Stomach (tissue), 9 donors: ENCODE measurements around the gene HNRNPM. TPM values are rescaled to one million over a fixed set of nuclear protein-coding genes. Genes with fewer than 3 reads are reported as not detected.
"Not testable (repeated sequence)": the region's sequence is repeated elsewhere in the genome, so short reads cannot be mapped to it uniquely, and the experiment has no call there.

Experiments
- DNase-seq, 2 donors: peaks; one replicate each; pipeline versions ENCODE4 v3.0.0 to v3.0.0-alpha.2; 2013 to 2019
- H3K27ac ChIP-seq, 5 donors: fragments of 200-600 bp in 4 of 5; sonication (generic) in 4 of 5; one replicate each; pipeline ENCODE4 v1.5.1; 2013 to 2019; ENCODE audit warnings: mild to moderate bottlenecking in 1 of 5, moderate library complexity in 1 of 5
- H3K27me3 ChIP-seq, 3 donors: fragments of 200-600 bp; sonication (generic); one replicate each; pipeline ENCODE4 v1.5.1; 2017 to 2019; ENCODE audit warnings: mixed run types in 1 of 3
- H3K36me3 ChIP-seq, 4 donors: fragments of 200-600 bp; sonication (generic); 1 replicate in 3 of 4; 2 replicates in 1 of 4; pipeline ENCODE4 v1.5.1; 2016 to 2019
- H3K4me1 ChIP-seq, 4 donors: fragments of 200-600 bp; sonication (generic); one replicate each; pipeline ENCODE4 v1.5.1; 2016 to 2019
- H3K4me3 ChIP-seq, 4 donors: fragments of 200-600 bp; sonication (generic) in 3 of 4; one replicate each; pipeline ENCODE4 v1.5.1; 2016 to 2019; ENCODE audit warnings: mild to moderate bottlenecking in 1 of 4
- H3K9me3 ChIP-seq, 4 donors: fragments of 200-600 bp; sonication (generic); one replicate each; pipeline ENCODE4 v1.5.1; 2016 to 2019
- CTCF ChIP-seq, 7 experiments: fragments of 450-650 bp in 4 of 7; fragments of 200-600 bp in 3 of 7; sonication (generic) in 3 of 7; IDR thresholded peaks; one replicate each; pipeline ENCODE4 v1.5.1; 2016 to 2019; ENCODE audit warnings: antibody characterized with exemption in 7 of 7, control low read depth in 2 of 7, mild to moderate bottlenecking in 1 of 7
- EP300 ChIP-seq: sonication (generic); formaldehyde crosslinking; IDR thresholded peaks from one replicate; pipeline ENCODE4 v1.6.1; 2017; ENCODE audit warnings: antibody characterized with exemption
- POLR2A ChIP-seq, 4 donors: fragments of 450-650 bp; IDR thresholded peaks; one replicate each; pipeline ENCODE4 v1.6.1; 2016; ENCODE audit warnings: antibody characterized with exemption in 4 of 4, control low read depth in 2 of 4, mild to moderate bottlenecking in 1 of 4, moderate library complexity in 1 of 4
- POLR2AphosphoS5 ChIP-seq, 3 donors: sonication (generic); formaldehyde crosslinking; IDR thresholded peaks; one replicate each; pipeline ENCODE4 v1.6.1; 2016; ENCODE audit warnings: antibody characterized with exemption in 3 of 3
- WGBS, 5 donors: extraction: QIAGEN DNeasy Blood & Tissue Kit in 3 of 5; methylation state at CpG; one replicate each; pipeline versions ENCODE4 v1.1.5 to v1.1.7; 2013 to 2018; 5-methylcytosine and 5-hydroxymethylcytosine counted together
- intact Hi-C: fragments of 100-400 bp; cut with DNase I; formaldehyde crosslinking; loops from one replicate; pipeline ENCODE4 v1.15.1; 2023; ENCODE audit warnings: low total_unique reads
- polyA plus RNA-seq, 3 donors: library from polyadenylated mRNA; stranded (reverse); fragments of 200-250 nt; gene quantifications; one replicate each; pipeline ENCODE4 v1.2.3, GENCODE V29; 2013
- total RNA-seq, 5 donors: library from RNA; depleted of rRNA; stranded (reverse); fragments of >200 nt; gene quantifications; one replicate each; pipeline versions ENCODE4 v1.1.0 to v1.2.3, GENCODE V29; 2014 to 2016
- donor health status: healthy with polysubstance abuse.
- donor health status: Bipolar disorder and iron deficiency.
- donor health status: healthy.

Gene HNRNPM
- total and polyA plus RNA-seq, 8 donors = 54.3 to 664 (median 98.3) TPM

- Histone ChIP-seq H3K4me3 (no peak overlapping the region), H3K27ac (no peak overlapping the region), H3K4me1 (peaks cover 3 to 14% (median 9%) of the 10 kb centered on the region in 4 donors), H3K36me3 (peaks cover 5 to 69% (median 46%) of the 10 kb centered on the region in 4 donors), H3K9me3 (no peaks in the 10 kb centered on the region), H3K27me3 (no peaks in the 10 kb centered on the region)
- DNase-seq = no peak
- 92 to 97% (median 95%) methylated on average over 6 of the region's 6 CpGs for WGBS, 5 donors
- no peak for TF ChIP-seq CTCF (IDR thresholded peaks at IDR 0.05)
- no peak for TF ChIP-seq EP300
- no peak for TF ChIP-seq POLR2A (IDR thresholded peaks at IDR 0.05)
- TF ChIP-seq POLR2AphosphoS5 (IDR thresholded peaks at IDR 0.05) = no peak
- intact Hi-C loops = no loop called here
Measured at GRCh38 chr19:8429044-8429443, 15.7 kb upstream of the HNRNPM start.

- TF ChIP-seq EP300 (no peak), POLR2A (IDR thresholded peaks at IDR 0.05) (no peak)
- intact Hi-C loops = no loop called here
- H3K9me3 ChIP-seq = no peaks in the 10 kb centered on the region
- H3K4me1 ChIP-seq = peaks cover 0 to 13% (median 7%) of the 10 kb centered on the region in 4 donors
- 90 to 99% (median 95%) methylated on average over 6 of the region's 6 CpGs for WGBS, 5 donors
- H3K4me3 ChIP-seq = no peak overlapping the region
- H3K27me3 ChIP-seq = no peaks in the 10 kb centered on the region
- no peak overlapping the region for H3K27ac ChIP-seq
- DNase-seq = no peak
- peaks cover 5 to 62% (median 46%) of the 10 kb centered on the region in 4 donors for H3K36me3 ChIP-seq
Measured at GRCh38 chr19:8429826-8430225, 14.9 kb upstream of the HNRNPM start.

- Histone ChIP-seq H3K36me3 (peaks cover 5 to 62% (median 48%) of the 10 kb centered on the region in 4 donors), H3K9me3 (no peaks in the 10 kb centered on the region), H3K27me3 (no peaks in the 10 kb centered on the region), H3K4me3 (no peak overlapping the region), H3K27ac (no peak overlapping the region), H3K4me1 (peaks cover 0 to 13% (median 7%) of the 10 kb centered on the region in 4 donors)
- 91 to 95% (median 95%) methylated on average over 14 to 20 of the region's 20 CpGs for WGBS, 5 donors
- intact Hi-C loops = no loop called here
- TF ChIP-seq CTCF (IDR thresholded peaks at IDR 0.05) (no peak), POLR2AphosphoS5 (IDR thresholded peaks at IDR 0.05) (no peak), POLR2A (IDR thresholded peaks at IDR 0.05) (no peak), EP300 (no peak)
- DNase-seq = no peak
Measured at GRCh38 chr19:8430650-8431049, 14.1 kb upstream of the HNRNPM start.

GRCh38 chr19:8438236-8438635, 6.5 kb upstream of the HNRNPM start:
- 93 to 99% (median 95%) methylated on average over 12 of the region's 12 CpGs for WGBS, 5 donors
- H3K9me3 ChIP-seq = no peaks in the 10 kb centered on the region
- DNase-seq = no peak
- H3K36me3 ChIP-seq = peaks cover 9 to 44% (median 23%) of the 10 kb centered on the region in 4 donors
- TF ChIP-seq POLR2AphosphoS5 (IDR thresholded peaks at IDR 0.05) (no peak), EP300 (no peak), CTCF (IDR thresholded peaks at IDR 0.05) (no peak), POLR2A (IDR thresholded peaks at IDR 0.05) (no peak)
- no peak overlapping the region for H3K4me3 ChIP-seq
- no peak overlapping the region for H3K27ac ChIP-seq
- no peaks in the 10 kb centered on the region for H3K27me3 ChIP-seq
- peaks cover 0 to 19% (median 9%) of the 10 kb centered on the region in 4 donors for H3K4me1 ChIP-seq
- intact Hi-C loops = no loop called here

GRCh38 chr19:8441725-8442544, 2.8 kb upstream of the HNRNPM start:
- no peaks in the 10 kb centered on the region for H3K27me3 ChIP-seq
- H3K4me1 ChIP-seq = peaks cover 15 to 27% (median 21%) of the 10 kb centered on the region in 4 donors
- H3K27ac ChIP-seq = no peak overlapping the region
- no peaks in the 10 kb centered on the region for H3K9me3 ChIP-seq
- DNase-seq = no peak
- intact Hi-C loops = no loop called here
- 78 to 90% (median 86%) methylated on average over 6 of the region's 6 CpGs for WGBS, 5 donors
- peaks cover 9 to 36% (median 25%) of the 10 kb centered on the region in 4 donors for H3K36me3 ChIP-seq
- H3K4me3 ChIP-seq = no peak overlapping the region
- TF ChIP-seq POLR2AphosphoS5 (IDR thresholded peaks at IDR 0.05) (no peak), EP300 (no peak), POLR2A (IDR thresholded peaks at IDR 0.05) (no peak), CTCF (IDR thresholded peaks at IDR 0.05) (no peak)

GRCh38 chr19:8444140-8444676, 567 bp upstream of the HNRNPM start:
- peaks cover 0 to 18% (median 14%) of the 10 kb centered on the region in 4 donors for H3K36me3 ChIP-seq
- intact Hi-C loops, H3K9me3 ChIP-seq, H3K27me3 ChIP-seq, DNase-seq: not testable (repeated sequence)
- peaks cover 38 to 46% (median 40%) of the 10 kb centered on the region in 4 donors for H3K4me1 ChIP-seq
- peak overlapping the region; percentile 86 to 98 (median 96) for H3K27ac ChIP-seq
- peak overlapping the region; percentile 94 to 95 (median 94) for H3K4me3 ChIP-seq
- 26 to 28% (median 27%) methylated on average over 32 of the region's 32 CpGs for WGBS, 5 donors
